ENCODE results near the gene CASQ2. TPM values are rescaled to one million over a fixed set of nuclear protein-coding genes. Genes with fewer than 3 reads are reported as not detected.

CASQ2 gene
- total and polyA plus RNA-seq, 2 of the 4 experiments (the other 2 are of a cell fraction), result not detected

GRCh38 chr1:115682792-115683191 lies 85.7 kb downstream of the CASQ2 start:
- in situ Hi-C loops (cut with MboI; ENCODE audit: low sequenced_read_pairs) (no loop called here), intact Hi-C loops (cut with micrococcal nuclease) (no loop called here), dilution Hi-C loops (cut with HindIII; ENCODE audit: low sequenced_read_pairs, unreplicated experiment) (no loop called here)
- Histone ChIP-seq H2AK5ac (ENCODE audit: low read depth, low read length) (no peak overlapping the region), H3K9ac (ENCODE audit: low read depth, low read length) (no peak overlapping the region), H3K4me2 (ENCODE audit: low read depth, low read length) (no peak overlapping the region), H2AK9ac (replicated peaks; ENCODE audit: low read depth, low read length, poor library complexity) (no peak overlapping the region), H3K14ac (replicated peaks; ENCODE audit: low read depth, low read length) (no peak overlapping the region), H2BK15ac (ENCODE audit: low read depth, low read length) (no peak overlapping the region), H3K9me1 (ENCODE audit: insufficient read depth, low read length) (peaks cover 7% of the 10 kb centered on the region), H2BK5ac (ENCODE audit: low read depth, low read length, poor library complexity, severe bottlenecking) (no peak overlapping the region), H2AFZ (replicated peaks; ENCODE audit: low read length, poor library complexity) (no peak overlapping the region), H4K91ac (ENCODE audit: insufficient read depth, low read depth, low read length) (no peak overlapping the region), H3K18ac (ENCODE audit: low read depth, low read length) (no peak overlapping the region), H3K36me3 (ENCODE audit: control insufficient read depth, insufficient read depth, low read length) (peaks cover 12% of the 10 kb centered on the region), H2BK20ac (ENCODE audit: low read depth, low read length) (no peak overlapping the region), H4K5ac (ENCODE audit: low read depth, low read length) (no peak overlapping the region), H3K27ac (ENCODE audit: insufficient read depth, low read length) (no peak overlapping the region), H3K79me1 (ENCODE audit: low read depth in 1 of 2, low read length in 2 of 2) (peaks cover 0 to 12% of the 10 kb centered on the region in 2 experiments; a peak in 1 of 4 replicates), H3K27me3 (ENCODE audit: control insufficient read depth, insufficient read depth, low read length) (no peaks in the 10 kb centered on the region), H3K4ac (ENCODE audit: low read depth, low read length) (no peak overlapping the region), H3K56ac (ENCODE audit: extremely low read depth, insufficient read depth, low read length) (no peak overlapping the region), H3K4me1 (ENCODE audit: control insufficient read depth, insufficient read depth, low read length) (peaks cover 9% of the 10 kb centered on the region), H3K9me3 (ENCODE audit: control insufficient read depth, insufficient read depth, low read length) (no peaks in the 10 kb centered on the region), H4K20me1 (ENCODE audit: insufficient read depth, low read length) (no peaks in the 10 kb centered on the region), H3K4me3 (ENCODE audit: insufficient read depth, low read depth, low read length) (no peak overlapping the region), H2BK120ac (ENCODE audit: low read depth, low read length) (no peak overlapping the region), H4K8ac (ENCODE audit: low read depth in 2 of 2, low read length in 2 of 2) (no peak overlapping the region), H3K23ac (ENCODE audit: low read depth, low read length) (no peak overlapping the region)
- POLR2A ChIA-PET (ENCODE audit: unreplicated experiment), result no interaction called here
- 100% methylated on average over 1 of the region's 4 CpGs; no CpG with 5 or more reads in 1 of the 2 experiments for WGBS, 2 experiments (ENCODE audit: extremely low coverage in 2 of 2, insufficient read length in 1 of 2)
- DNase-seq, result no peak
- CTCF ChIA-PET, result no interaction called here
- TF ChIP-seq POLR2A (IDR thresholded peaks at IDR 0.05; ENCODE audit: low read depth, low read length) (no peak), RFX5 (IDR thresholded peaks at IDR 0.05; ENCODE audit: low read depth, low read length) (no peak), NFE2L2 (IDR thresholded peaks at IDR 0.05; ENCODE audit: low read depth, low read length) (no peak), ELK1 (IDR thresholded peaks at IDR 0.05; ENCODE audit: borderline replicate concordance, low read depth, low read length) (no peak), CEBPB (IDR thresholded peaks at IDR 0.05; ENCODE audit: low read depth, low read length) (no peak), RAD21 (IDR thresholded peaks at IDR 0.05; ENCODE audit: low read length) (no peak), MXI1 (IDR thresholded peaks at IDR 0.05; ENCODE audit: borderline replicate concordance, low read depth, low read length) (no peak), CHD1 (IDR thresholded peaks at IDR 0.05; ENCODE audit: low read depth, low read length) (no peak), SMC3 (IDR thresholded peaks at IDR 0.05; ENCODE audit: low read depth, low read length) (no peak), BHLHE40 (IDR thresholded peaks at IDR 0.05; ENCODE audit: low read depth, low read length) (no peak), FOS (IDR thresholded peaks at IDR 0.05; ENCODE audit: low read depth, low read length) (no peak), MAFK (IDR thresholded peaks at IDR 0.05; ENCODE audit: low read depth, low read length) (no peak)
- TF ChIP-seq, protein P1, sequence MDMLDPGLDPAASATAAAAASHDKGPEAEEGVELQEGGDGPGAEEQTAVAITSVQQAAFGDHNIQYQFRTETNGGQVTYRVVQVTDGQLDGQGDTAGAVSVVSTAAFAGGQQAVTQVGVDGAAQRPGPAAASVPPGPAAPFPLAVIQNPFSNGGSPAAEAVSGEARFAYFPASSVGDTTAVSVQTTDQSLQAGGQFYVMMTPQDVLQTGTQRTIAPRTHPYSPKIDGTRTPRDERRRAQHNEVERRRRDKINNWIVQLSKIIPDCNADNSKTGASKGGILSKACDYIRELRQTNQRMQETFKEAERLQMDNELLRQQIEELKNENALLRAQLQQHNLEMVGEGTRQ (IDR thresholded peaks at IDR 0.05; ENCODE audit: low read depth, low read length), result no peak
- TF ChIP-seq, protein P2, sequence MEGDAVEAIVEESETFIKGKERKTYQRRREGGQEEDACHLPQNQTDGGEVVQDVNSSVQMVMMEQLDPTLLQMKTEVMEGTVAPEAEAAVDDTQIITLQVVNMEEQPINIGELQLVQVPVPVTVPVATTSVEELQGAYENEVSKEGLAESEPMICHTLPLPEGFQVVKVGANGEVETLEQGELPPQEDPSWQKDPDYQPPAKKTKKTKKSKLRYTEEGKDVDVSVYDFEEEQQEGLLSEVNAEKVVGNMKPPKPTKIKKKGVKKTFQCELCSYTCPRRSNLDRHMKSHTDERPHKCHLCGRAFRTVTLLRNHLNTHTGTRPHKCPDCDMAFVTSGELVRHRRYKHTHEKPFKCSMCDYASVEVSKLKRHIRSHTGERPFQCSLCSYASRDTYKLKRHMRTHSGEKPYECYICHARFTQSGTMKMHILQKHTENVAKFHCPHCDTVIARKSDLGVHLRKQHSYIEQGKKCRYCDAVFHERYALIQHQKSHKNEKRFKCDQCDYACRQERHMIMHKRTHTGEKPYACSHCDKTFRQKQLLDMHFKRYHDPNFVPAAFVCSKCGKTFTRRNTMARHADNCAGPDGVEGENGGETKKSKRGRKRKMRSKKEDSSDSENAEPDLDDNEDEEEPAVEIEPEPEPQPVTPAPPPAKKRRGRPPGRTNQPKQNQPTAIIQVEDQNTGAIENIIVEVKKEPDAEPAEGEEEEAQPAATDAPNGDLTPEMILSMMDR (conservative IDR thresholded peaks at IDR 0.05; ENCODE audit: low read depth, low read length), result no peak
- ATAC-seq (ENCODE audit: low read depth), result no peak
- BruUV-seq (replicated peaks), result no TSS peak

Measured in IMR-90 (cell line).